Activated CD8-positive, alpha-beta T cell treated with anti-CD3 and anti-CD28 coated beads for 36 hours (primary cell): ENCODE results near the gene SPIB. TPM values are rescaled to one million over a fixed set of nuclear protein-coding genes. Genes with fewer than 3 reads are reported as not detected.

Experiments used
- ATAC-seq: fragments of 200-7000 bp; cut with Tn5 transposase; one replicate; pipeline ENCODE4 v1.10.0; 2021; ENCODE audit warnings: mild to moderate bottlenecking, moderate library complexity
- CTCF ChIA-PET: fragments of 350-600 bp; sonication (Branson Sonifier 250); formaldehyde crosslinking; loops from one replicate; lab custom pipeline; 2021; ENCODE audit warnings: antibody characterized with exemption; lab: Charles Lee
- POLR2A ChIA-PET: fragments of 350-600 bp; sonication (Branson Sonifier 250); formaldehyde crosslinking; loops from one replicate; lab custom pipeline; 2021; ENCODE audit warnings: antibody characterized with exemption; lab: Charles Lee
- DNase-seq: peaks from one replicate; pipeline ENCODE4 v3.0.0-alpha.2; 2020
- H3K27ac Mint-ChIP-seq: one replicate; pipeline ENCODE4 v1.8.0; 2021; ENCODE audit warnings: mild to moderate bottlenecking, mixed read lengths
- H3K27me3 Mint-ChIP-seq: one replicate; pipeline ENCODE4 v1.8.0; 2021; ENCODE audit warnings: mixed read lengths
- H3K36me3 Mint-ChIP-seq: one replicate; pipeline ENCODE4 v1.8.0; 2021; ENCODE audit warnings: low read depth, mixed read lengths
- H3K4me1 Mint-ChIP-seq: one replicate; pipeline ENCODE4 v1.8.0; 2021; ENCODE audit warnings: low read depth, mixed read lengths
- H3K4me3 Mint-ChIP-seq: one replicate; pipeline ENCODE4 v1.8.0; 2021; ENCODE audit warnings: mild to moderate bottlenecking, moderate library complexity, mixed read lengths
- H3K9me3 Mint-ChIP-seq: one replicate; pipeline ENCODE4 v1.8.0; 2021; ENCODE audit warnings: mixed read lengths
- CTCF ChIP-seq: fragments of 200-600 bp; IDR thresholded peaks from one replicate; pipeline ENCODE4 v1.8.0; 2022; ENCODE audit warnings: antibody characterized with exemption, mild to moderate bottlenecking
- intact Hi-C: fragments of 100-400 bp; cut with micrococcal nuclease; formaldehyde crosslinking; loops from one replicate; pipeline ENCODE4 v1.10.0; 2022
- total RNA-seq, 2 experiments: library from RNA; stranded (reverse); gene quantifications; one replicate each; pipeline ENCODE4 v1.2.3, GENCODE V29; 2021

Gene SPIB
- total RNA-seq, 2 experiments from 2014 or later, result 0.68 to 1.5 TPM

GRCh38 chr19:50380751-50381151 lies 38.0 kb upstream of the SPIB start:
- ChIA-PET POLR2A (no interaction called here), CTCF (no interaction called here)
- no peaks in the 10 kb centered on the region for H3K9me3 Mint-ChIP-seq
- H3K27me3 Mint-ChIP-seq, result no peaks in the 10 kb centered on the region
- ATAC-seq (no peak), DNase-seq (no peak)
- peaks cover 33% of the 10 kb centered on the region for H3K4me1 Mint-ChIP-seq
- no peak overlapping the region for H3K4me3 Mint-ChIP-seq
- peaks cover 38% of the 10 kb centered on the region for H3K36me3 Mint-ChIP-seq
- TF ChIP-seq CTCF, result no peak
- no peak overlapping the region for H3K27ac Mint-ChIP-seq
- intact Hi-C loops, result no loop called here

GRCh38 chr19:50381881-50382729 lies 36.6 kb upstream of the SPIB start:
- no peak for DNase-seq
- TF ChIP-seq CTCF, result no peak
- Mint-ChIP-seq H3K4me1 (peaks cover 34% of the 10 kb centered on the region), H3K27me3 (no peaks in the 10 kb centered on the region), H3K27ac (no peak overlapping the region), H3K36me3 (peaks cover 36% of the 10 kb centered on the region), H3K4me3 (no peak overlapping the region), H3K9me3 (no peaks in the 10 kb centered on the region)
- ChIA-PET POLR2A (interaction anchor here (1.0 kb wide), 1 partner anchor 13 kb away, joined by 4 read pairs; no protein-coding TSS in a partner anchor), CTCF (no interaction called here)
- intact Hi-C loops, result no loop called here
- no peak for ATAC-seq

GRCh38 chr19:50383001-50383851 lies 35.5 kb upstream of the SPIB start:
- H3K36me3 Mint-ChIP-seq, result peaks cover 38% of the 10 kb centered on the region
- ChIA-PET CTCF (interaction anchor here (1.0 to 2.0 kb wide), 4 partner anchors 7 to 28 kb away, joined by 3 to 10 read pairs (median 7); partner anchors contain the start of gene NR1H2), POLR2A (interaction anchor here (1.0 to 2.3 kb wide), 7 partner anchors 8 to 93 kb away, joined by 3 to 11 read pairs (median 4); partner anchors contain the start of genes EMC10, GARIN5A, NAPSA and NR1H2)
- no peak for TF ChIP-seq CTCF
- intact Hi-C loops, result no loop called here
- peak; percentile 10 for ATAC-seq
- peaks cover 32% of the 10 kb centered on the region for H3K4me1 Mint-ChIP-seq
- no peaks in the 10 kb centered on the region for H3K27me3 Mint-ChIP-seq
- peak overlapping the region; percentile 94 for H3K4me3 Mint-ChIP-seq
- peak overlapping the region; percentile 95 for H3K27ac Mint-ChIP-seq
- no peaks in the 10 kb centered on the region for H3K9me3 Mint-ChIP-seq
- no peak for DNase-seq

GRCh38 chr19:50383852-50384684 lies 34.7 kb upstream of the SPIB start, which contains the start of gene POLD1:
Gene POLD1 (plus strand): TSS chr19:50384347. CDS start chr19:50398852, 14,505 bp downstream.
- POLR2A ChIA-PET, result interaction anchor here (0.6 to 2.3 kb wide), 8 partner anchors 9 to 92 kb away, joined by 3 to 11 read pairs (median 4); partner anchors contain the start of genes EMC10, GARIN5A, NAPSA and NR1H2
- peak; percentile 95 for ATAC-seq
- H3K4me3 Mint-ChIP-seq, result peak within 1 kb of the TSS; percentile 94
- H3K36me3 Mint-ChIP-seq, result peaks cover 40% of the 10 kb centered on the region
- intact Hi-C loops, result no loop called here
- H3K27ac Mint-ChIP-seq, result peak within 1 kb of the TSS; percentile 95
- no peaks in the 10 kb centered on the region for H3K9me3 Mint-ChIP-seq
- no peak for TF ChIP-seq CTCF
- H3K27me3 Mint-ChIP-seq, result no peaks in the 10 kb centered on the region
- H3K4me1 Mint-ChIP-seq, result peaks cover 32% of the 10 kb centered on the region
- DNase-seq, result peak; percentile 99
- CTCF ChIA-PET, result interaction anchor here (1.0 to 2.0 kb wide), 5 partner anchors 8 to 31 kb away, joined by 3 to 10 read pairs (median 4); partner anchors contain the start of gene NR1H2
